ENCODE results near the gene ATP5F1E.

The ATP5F1E gene

DNA sequence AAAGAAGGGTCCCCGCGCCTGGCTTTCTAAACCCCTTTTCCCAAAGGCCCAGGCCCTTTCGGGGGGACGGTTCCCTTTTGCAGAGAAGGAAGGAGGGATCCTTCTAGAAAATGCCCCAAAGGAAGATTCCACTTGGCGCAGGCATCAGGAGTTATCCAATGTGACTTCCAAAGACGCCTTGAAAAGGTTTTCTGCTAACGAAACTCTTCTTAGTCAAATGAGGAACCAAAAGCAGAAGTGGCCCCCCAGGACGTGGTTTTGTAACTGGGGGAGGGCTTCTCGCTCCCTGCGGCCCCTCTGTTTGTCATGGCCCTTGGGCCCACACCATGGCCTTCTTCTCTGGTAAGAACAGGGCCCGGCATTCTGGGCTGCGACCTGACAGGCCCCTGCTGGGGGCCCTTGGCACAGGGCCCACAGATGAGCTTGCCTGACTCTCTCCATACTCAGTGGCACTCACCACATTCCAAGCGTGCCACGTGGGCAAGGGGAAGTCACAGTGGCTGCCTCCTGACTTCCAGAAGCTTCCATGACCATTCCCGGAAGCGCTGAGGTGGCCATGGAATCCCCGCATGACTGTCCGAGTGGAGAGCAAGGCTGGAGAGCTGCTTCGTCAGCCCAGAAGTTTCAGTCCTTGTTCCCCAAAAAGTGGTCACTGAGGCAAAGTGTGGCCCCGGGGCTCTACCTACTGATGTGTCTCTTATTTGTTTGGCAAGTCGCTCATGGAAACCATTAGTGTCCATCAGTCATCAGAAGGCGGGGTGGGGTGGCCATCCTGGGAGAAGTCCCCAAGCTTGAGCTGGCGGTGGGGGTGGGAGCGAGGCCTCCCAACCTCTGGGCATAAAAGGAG is 24.2 kb downstream of the ATP5F1E start:
- no peak overlapping the region for H2AFZ ChIP-seq (ENCODE audit: low read length)

DNA sequence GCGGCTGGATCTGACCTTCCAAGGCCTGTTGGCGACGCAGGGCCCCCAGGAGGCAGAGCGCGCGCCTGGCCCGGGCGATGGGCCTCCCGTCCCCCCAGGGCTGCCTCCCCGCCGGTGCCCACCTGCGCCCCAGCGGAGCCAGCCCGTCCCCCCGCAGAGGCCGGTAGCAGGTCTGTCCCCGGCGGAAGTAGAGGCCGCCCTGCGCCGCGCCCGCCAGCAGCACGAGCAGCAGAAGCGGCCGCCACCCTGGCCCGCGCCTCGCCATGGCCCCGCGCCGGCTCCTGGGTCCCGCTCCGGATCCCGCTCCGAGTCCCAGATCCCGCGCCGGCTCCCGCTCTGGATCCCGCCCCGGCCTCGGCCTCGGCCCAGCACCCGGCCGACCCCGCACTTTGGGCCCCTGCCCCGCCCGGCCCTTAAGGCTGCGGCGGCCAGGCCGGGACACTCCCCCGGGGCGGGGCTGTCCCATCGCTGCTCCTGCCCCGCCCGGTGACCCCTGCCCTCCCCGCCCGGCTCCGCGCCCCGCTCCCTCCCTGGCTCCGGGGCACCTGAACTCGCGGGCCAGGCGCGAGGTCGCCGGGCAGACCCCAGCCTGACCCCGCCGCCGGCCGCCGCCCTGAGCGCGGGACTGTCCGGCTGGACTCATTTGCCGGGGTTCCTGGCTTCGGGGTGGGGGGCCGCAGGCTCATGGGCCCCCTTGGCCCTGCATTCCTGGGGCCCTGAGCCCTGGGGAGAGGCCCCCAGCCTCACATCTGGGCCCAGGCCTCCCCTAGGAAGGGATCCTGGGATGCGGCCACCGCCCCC is 25.1 kb downstream of the ATP5F1E start, which contains the start of gene CTSZ:
Gene CTSZ, minus strand, starts transcription at position 391 of the 801 bp plus-strand sequence. Its CDS starts 126 bp downstream, at position 265.
- no peaks in the 10 kb centered on the region for H3K9me2 ChIP-seq (replicated peaks; ENCODE audit: low read depth, low read length)
- H3K79me2 ChIP-seq (ENCODE audit: insufficient read depth, low read length): no peaks in the 10 kb centered on the region
- H3K4me1 ChIP-seq (ENCODE audit: insufficient read depth, low read length, poor library complexity, severe bottlenecking): peaks cover 13% of the 10 kb centered on the region
- H4K20me1 ChIP-seq (ENCODE audit: insufficient read depth, low read length, poor library complexity, severe bottlenecking): no peaks in the 10 kb centered on the region
- no peak within 1 kb of the TSS for H3K9ac ChIP-seq (ENCODE audit: low read depth, low read length, poor library complexity, severe bottlenecking)
- H3K27me3 ChIP-seq (ENCODE audit: insufficient read depth, low read length, poor library complexity, severe bottlenecking): no peaks in the 10 kb centered on the region
- H2AFZ ChIP-seq (ENCODE audit: low read length): no peak within 1 kb of the TSS
- TF ChIP-seq EZH2phosphoT487 (IDR thresholded peaks at IDR 0.05; ENCODE audit: borderline replicate concordance): no peak
- TF ChIP-seq, protein P1, sequence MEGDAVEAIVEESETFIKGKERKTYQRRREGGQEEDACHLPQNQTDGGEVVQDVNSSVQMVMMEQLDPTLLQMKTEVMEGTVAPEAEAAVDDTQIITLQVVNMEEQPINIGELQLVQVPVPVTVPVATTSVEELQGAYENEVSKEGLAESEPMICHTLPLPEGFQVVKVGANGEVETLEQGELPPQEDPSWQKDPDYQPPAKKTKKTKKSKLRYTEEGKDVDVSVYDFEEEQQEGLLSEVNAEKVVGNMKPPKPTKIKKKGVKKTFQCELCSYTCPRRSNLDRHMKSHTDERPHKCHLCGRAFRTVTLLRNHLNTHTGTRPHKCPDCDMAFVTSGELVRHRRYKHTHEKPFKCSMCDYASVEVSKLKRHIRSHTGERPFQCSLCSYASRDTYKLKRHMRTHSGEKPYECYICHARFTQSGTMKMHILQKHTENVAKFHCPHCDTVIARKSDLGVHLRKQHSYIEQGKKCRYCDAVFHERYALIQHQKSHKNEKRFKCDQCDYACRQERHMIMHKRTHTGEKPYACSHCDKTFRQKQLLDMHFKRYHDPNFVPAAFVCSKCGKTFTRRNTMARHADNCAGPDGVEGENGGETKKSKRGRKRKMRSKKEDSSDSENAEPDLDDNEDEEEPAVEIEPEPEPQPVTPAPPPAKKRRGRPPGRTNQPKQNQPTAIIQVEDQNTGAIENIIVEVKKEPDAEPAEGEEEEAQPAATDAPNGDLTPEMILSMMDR (conservative IDR thresholded peaks at IDR 0.05; ENCODE audit: low read length): no peak
- H3K36me3 ChIP-seq (ENCODE audit: insufficient read depth, low read length): no peaks in the 10 kb centered on the region
- no peaks in the 10 kb centered on the region for H3F3A ChIP-seq (ENCODE audit: low read depth)
- H3K4me2 ChIP-seq (ENCODE audit: low read depth, low read length, poor library complexity, severe bottlenecking): no peak within 1 kb of the TSS
- H3K9me3 ChIP-seq (ENCODE audit: insufficient read depth, low read depth, low read length): no peaks in the 10 kb centered on the region
- H3K4me3 ChIP-seq (ENCODE audit: low read length, poor library complexity, severe bottlenecking): no peak within 1 kb of the TSS

More for the DNA sequence above, 24.2 kb downstream of the ATP5F1E start:
- Histone ChIP-seq H4K20me1 (ENCODE audit: insufficient read depth, low read length, poor library complexity, severe bottlenecking) (no peaks in the 10 kb centered on the region), H3K9me3 (ENCODE audit: insufficient read depth, low read depth, low read length) (no peaks in the 10 kb centered on the region), H3F3A (ENCODE audit: low read depth) (no peaks in the 10 kb centered on the region), H3K4me3 (ENCODE audit: low read length, poor library complexity, severe bottlenecking) (no peak overlapping the region), H3K4me2 (ENCODE audit: low read depth, low read length, poor library complexity, severe bottlenecking) (no peak overlapping the region), H3K79me2 (ENCODE audit: insufficient read depth, low read length) (no peaks in the 10 kb centered on the region), H3K9me2 (replicated peaks; ENCODE audit: low read depth, low read length) (no peaks in the 10 kb centered on the region), H3K27me3 (ENCODE audit: insufficient read depth, low read length, poor library complexity, severe bottlenecking) (no peaks in the 10 kb centered on the region), H3K36me3 (ENCODE audit: insufficient read depth, low read length) (no peaks in the 10 kb centered on the region), H3K9ac (ENCODE audit: low read depth, low read length, poor library complexity, severe bottlenecking) (no peak overlapping the region), H3K4me1 (ENCODE audit: insufficient read depth, low read length, poor library complexity, severe bottlenecking) (peaks cover 13% of the 10 kb centered on the region)
- TF ChIP-seq EZH2phosphoT487 (IDR thresholded peaks at IDR 0.05; ENCODE audit: borderline replicate concordance): no peak
- TF ChIP-seq, protein P1 (conservative IDR thresholded peaks at IDR 0.05; ENCODE audit: low read length): no peak

DNA sequence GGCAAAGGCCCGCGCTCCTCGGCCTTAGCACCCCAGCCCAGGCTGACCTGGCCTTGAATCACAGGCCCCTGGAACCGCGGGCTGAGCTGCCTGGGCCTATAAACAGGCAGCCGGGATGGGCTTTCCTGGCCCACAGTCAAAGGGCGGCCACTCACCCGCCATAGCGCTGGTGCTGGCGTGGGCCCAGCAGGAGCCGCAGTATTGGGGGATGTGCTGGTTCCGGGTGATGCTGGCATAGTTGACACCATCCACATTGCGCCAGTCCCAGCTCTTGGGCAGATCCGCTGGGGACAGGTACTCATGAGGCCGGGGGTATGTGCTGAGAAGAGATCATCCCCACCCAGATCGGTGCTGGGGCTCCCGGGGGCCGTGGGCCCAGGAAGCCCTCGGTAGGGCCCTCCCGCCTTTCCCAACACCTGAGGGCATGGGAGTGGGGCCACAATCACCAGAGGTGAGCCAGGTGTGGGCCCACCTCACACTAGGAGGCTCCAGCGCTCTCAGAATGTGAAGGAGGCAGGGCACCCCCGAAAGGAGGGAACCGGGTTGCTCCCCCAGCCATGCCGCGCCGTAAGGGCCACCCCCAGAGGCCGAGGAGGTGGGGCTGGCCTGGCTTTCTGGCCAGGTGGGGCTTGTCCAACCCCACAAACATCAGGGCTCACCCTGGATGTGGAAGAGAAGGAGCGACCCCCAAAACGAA is 25.8 kb downstream of the ATP5F1E start:
- no peak overlapping the region for H2AFZ ChIP-seq (ENCODE audit: low read length)

More for the DNA sequence above, 25.8 kb downstream of the ATP5F1E start:
- no peak overlapping the region for H3K9ac ChIP-seq (ENCODE audit: low read depth, low read length, poor library complexity, severe bottlenecking)
- H3F3A ChIP-seq (ENCODE audit: low read depth): no peaks in the 10 kb centered on the region
- H3K4me1 ChIP-seq (ENCODE audit: insufficient read depth, low read length, poor library complexity, severe bottlenecking): peaks cover 13% of the 10 kb centered on the region
- H3K4me3 ChIP-seq (ENCODE audit: low read length, poor library complexity, severe bottlenecking): no peak overlapping the region
- H3K36me3 ChIP-seq (ENCODE audit: insufficient read depth, low read length): no peaks in the 10 kb centered on the region
- no peak overlapping the region for H3K4me2 ChIP-seq (ENCODE audit: low read depth, low read length, poor library complexity, severe bottlenecking)
- TF ChIP-seq EZH2phosphoT487 (IDR thresholded peaks at IDR 0.05; ENCODE audit: borderline replicate concordance): no peak
- TF ChIP-seq, protein P1 (conservative IDR thresholded peaks at IDR 0.05; ENCODE audit: low read length): no peak
- H3K9me2 ChIP-seq (replicated peaks; ENCODE audit: low read depth, low read length): no peaks in the 10 kb centered on the region
- no peaks in the 10 kb centered on the region for H4K20me1 ChIP-seq (ENCODE audit: insufficient read depth, low read length, poor library complexity, severe bottlenecking)
- no peaks in the 10 kb centered on the region for H3K79me2 ChIP-seq (ENCODE audit: insufficient read depth, low read length)
- H3K27me3 ChIP-seq (ENCODE audit: insufficient read depth, low read length, poor library complexity, severe bottlenecking): no peaks in the 10 kb centered on the region
- no peaks in the 10 kb centered on the region for H3K9me3 ChIP-seq (ENCODE audit: insufficient read depth, low read depth, low read length)
